ENCODE data around the gene SBK2.
A peak's percentile ranks its signal among the peaks of the same experiment; 100 is the strongest.
"Not testable (repeated sequence)": the region's sequence is repeated elsewhere in the genome, so short reads cannot be mapped to it uniquely, and the experiment has no call there.

The SBK2 gene

DNA sequence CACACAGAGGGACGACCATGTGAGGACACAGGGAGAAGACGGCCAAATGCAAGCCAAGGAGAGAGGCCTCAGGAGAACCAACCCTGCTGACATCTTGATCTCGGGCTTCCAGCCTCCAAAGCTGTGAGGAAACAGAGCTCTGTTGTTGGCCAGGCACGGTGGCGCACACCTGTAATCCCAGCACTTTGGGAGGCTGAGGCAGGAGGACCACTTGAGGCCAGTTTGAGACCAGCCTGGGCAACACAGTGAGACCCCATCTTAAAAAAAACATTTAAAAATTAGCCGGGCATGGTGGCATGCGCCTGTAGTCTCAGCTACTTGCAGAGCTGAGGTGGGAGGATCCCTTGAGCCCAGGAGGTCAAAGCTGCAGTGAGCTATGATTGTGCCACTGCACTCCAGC lies 2.7 kb downstream of the SBK2 start:
- not testable (repeated sequence) for DNase-seq

DNA sequence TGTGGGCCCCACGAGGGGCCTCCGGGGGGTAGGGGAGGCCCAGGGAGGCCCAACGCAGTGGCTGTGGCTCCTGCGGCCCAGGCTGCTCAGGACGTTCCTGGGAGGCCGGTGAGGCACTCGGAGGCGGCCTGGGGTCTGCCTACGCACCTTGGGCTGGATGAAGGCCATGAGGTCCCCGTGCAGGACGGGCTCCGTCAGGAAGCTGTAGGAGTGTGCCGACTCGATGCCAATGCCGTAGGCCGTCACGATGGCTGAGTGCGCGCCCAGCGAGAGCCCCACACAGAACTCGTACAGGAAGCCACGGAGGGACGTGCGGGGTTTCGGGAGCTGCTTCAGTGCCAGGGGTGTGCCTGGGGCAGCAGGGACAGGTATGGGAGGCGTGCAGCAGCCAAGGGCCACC lies 5.9 kb downstream of the SBK2 start:
- no peak for DNase-seq

- DNase-seq = no peak
These were observed 7.2 kb downstream of the SBK2 start for GRCh38 chr19:55529636-55530234.

DNA sequence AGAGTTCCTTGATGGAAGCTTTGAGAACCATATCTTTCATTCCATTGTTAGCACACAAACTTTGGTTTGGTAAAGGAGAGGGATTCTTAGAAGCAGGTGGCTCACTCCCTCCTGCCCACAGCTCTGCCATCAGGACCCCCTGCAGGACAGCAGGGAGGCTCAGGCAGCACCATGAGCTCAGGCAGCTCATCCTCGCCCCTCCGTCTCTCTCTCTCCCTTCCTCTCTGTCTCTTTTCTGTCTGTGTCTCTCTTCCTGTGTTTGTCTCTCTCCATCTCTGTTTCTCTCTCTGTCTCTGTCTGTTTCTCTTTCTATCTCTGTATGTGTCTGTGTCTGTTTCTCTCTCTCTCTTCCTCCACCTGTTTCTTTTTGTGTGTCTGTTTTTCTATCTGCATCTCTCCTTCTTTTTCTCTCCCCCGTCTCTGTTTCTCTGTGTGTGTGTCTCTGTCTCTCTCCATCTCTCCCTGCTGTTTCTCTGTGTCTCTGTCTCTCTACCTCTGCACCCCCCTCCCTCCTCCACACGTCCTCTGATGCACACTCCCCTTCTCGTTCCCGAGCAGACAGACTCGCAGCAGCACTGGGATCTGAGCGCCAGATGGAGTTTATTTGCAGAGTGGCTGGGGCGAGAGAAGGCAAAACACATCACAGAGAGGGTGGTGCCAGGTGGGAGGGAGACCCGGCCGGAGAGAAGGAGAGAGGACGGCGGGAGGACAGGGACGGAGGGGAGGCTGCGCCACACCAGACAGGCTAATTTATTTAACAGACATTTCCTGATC lies 8.7 kb downstream of the SBK2 start:
- DNase-seq = no peak

DNA sequence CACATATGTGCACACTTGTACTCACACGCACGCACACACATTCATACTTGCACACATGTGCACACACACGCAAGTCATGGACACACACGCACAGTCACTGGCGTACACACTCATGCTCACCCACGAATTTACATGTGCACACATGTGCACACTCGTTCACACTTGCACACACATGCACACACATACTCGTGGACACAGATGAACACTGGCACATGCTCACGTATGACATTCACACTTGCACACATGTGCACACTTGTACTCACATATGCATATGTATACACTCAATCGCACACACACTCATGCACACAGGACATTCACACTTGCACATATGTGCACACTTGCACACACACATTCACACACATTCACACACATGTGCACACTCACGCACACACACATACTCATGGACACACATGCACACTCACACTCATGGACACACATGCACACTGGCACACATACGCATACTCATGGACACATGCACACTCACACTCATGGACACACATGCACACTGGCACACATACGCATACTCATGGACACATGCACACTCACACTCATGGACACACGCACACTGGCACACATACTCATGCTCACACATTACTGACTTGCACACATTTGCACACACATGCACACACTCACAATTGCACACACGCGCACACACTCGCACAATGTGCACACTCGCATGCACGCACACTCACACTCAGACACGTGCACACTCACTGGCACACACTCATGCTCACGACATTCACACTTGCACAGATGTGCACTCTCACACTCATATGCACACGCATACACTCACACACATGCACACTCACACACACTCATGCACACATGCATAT lies 9.5 kb downstream of the SBK2 start:
- DNase-seq = no peak

DNA sequence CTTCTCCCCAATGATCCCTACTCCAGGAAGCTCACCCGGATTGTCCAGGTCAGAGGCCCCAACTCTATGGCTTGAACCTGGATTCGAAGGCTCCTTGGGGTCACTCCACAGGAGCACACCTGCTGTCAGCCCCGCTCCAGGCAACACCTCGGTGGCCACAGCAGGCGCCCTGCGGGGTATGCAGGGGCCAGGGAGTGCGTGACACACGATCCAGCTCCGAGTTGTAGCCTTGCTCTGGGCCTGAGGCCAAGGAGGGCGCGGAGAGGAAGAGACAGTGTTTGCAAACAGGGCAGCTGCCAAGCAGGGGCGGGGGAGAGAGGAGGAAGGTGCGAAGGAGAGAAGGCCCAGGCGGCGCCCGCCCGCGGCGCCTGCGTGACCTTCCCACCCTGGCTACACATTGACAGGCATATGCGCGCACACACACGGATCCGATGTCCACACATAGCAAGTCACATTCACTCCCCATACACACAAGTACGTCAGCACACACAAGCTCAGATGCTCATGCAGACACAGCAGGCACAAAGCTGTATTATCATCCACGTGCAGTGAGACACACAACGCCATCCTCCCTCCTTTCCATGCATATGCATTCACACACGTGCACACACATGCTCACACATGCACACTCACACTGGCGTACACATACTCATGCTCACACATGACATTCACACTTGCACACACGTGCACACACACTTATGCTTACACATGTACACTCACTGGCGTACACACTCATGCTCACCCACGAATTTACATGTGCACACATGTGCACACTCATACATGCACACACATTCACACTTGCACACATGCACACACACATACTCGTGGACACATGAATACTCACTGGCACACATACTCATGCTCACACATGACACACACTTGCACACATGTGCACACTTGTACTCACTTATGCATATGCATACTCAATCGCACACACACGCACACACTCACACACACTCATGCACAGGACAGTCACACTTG lies 10.4 kb downstream of the SBK2 start:
- peak; percentile 62 for DNase-seq

DNA sequence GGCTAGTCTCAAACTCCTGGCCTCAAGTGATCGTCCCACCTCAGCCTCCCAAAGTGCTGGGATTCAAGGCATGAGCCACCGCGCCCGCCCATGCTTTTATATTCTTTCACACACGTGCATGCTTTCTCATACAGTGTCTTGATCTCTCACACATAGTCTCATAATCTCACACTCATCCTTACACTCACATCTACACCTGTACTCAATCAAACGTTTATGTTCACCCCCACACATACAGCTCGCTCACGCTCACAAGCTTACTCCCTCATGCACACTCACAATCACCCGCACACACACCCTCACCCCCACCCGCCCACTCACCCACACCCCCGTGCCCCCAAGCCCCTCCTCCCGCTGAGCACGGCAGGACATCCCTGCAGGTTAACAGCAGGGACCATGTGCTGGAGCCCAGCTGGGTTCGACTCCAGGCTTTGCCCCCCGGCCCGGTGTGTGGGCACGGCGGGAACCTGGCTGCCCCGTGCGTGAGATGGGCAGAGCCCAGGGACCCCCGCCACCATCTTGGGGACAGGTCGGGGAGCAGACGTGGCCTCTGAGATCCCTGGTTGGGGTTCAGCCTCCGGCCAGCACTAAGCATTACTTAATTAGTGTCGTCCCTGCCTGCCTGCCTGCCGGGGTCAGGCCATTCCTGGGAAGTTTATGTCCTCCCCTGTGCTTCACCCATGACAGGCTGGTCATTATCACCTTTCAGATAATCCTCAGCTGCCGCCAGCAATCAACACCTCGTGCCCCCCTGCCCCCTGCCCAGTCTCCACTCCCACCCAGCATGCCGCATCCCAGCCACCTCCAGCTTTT lies 11.4 kb downstream of the SBK2 start:
- DNase-seq = no peak

DNA sequence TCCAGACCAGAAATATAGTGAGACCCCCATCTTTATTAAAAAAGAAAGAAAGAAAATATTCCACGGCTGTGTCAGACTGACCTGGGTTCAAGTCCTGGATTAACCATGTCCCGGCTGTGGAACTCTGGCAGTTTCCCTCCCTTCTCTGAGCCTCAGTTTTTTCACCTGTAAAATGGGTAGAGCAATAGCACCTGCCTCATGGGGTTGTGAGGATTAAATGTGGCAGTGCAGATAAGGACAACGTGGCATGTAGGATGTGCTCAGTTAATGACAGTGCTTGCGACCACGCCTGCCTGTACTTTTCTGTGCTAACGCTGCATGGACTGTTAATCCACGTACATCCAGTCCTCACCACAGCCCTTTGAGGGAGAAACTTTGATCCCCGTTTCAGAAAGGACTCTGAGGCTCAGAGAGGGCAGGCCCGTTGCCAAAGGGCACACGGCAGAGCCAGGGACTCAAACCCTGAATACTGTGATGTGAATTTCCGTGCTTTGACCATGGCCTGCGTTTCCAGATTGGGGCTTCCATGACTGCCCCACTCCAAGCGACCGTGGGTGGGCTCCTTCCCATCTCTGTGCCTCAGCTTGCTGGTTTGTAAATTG lies 16.1 kb downstream of the SBK2 start:
- DNase-seq = no peak

DNA sequence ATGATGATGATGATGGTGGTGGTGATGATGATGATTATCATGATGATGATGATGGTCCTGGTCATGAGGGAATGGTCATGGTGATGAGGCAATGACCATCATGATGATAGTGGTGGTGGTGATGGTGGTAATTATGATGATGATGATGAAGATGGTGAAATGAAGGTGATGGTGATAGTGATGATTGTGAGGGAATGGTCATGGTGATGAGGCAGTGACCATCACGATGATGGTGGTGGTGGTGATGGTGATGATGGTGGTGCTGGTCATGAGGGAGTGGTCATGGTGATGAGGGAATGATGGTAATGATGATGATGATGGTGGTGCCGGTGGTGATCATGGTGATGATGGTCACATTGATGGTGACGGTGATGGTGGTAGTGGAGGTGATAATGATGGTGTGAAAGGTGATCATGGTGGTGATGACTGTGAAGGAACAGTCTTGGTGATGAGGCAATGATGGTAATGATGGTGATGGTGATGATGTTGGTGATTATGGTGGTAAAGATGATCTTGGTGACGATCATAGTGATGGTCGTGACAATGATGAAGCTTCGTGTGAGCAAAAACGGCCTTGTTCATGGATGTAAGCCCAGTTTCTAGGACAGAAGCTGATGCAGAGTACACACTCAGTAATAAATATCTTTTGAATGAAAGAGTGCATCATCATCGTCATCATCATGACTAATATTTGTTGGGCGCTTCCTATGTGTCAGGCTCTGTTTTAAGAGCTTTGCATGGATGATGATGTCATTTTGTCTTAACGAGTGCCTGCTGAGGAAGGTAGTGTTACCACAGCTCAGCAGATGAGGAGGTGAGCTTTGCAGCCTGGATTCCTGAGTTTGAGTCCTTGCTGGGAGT lies 17.3 kb downstream of the SBK2 start:
- no peak for DNase-seq

- peak; percentile 97 for DNase-seq
These were observed 19.9 kb downstream of the SBK2 start for GRCh38 chr19:55516878-55517620.

- no peak for DNase-seq
These were observed 28.8 kb downstream of the SBK2 start for GRCh38 chr19:55508120-55508519.

DNA sequence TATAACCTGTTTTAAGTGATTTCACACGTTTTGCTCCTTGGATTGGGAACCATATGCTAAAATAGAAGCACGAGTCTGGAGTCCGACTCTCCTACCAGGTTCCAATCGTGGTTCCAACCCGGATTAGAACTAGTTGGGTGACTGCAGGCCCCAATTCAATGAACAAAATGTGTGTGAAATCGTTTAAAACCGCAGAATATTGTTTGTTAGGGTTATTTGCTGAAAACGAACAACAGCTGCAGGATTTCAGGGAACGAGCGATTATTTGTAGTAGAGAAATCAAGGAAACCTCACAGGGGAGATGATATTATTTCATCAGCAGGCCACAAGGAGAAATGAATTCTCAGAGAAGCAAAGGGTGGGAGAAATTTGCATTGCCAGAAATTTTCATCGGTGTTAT lies 32.0 kb downstream of the SBK2 start:
- DNase-seq = no peak

- no peak for DNase-seq
These were observed 32.7 kb downstream of the SBK2 start for GRCh38 chr19:55504252-55504603.

DNA sequence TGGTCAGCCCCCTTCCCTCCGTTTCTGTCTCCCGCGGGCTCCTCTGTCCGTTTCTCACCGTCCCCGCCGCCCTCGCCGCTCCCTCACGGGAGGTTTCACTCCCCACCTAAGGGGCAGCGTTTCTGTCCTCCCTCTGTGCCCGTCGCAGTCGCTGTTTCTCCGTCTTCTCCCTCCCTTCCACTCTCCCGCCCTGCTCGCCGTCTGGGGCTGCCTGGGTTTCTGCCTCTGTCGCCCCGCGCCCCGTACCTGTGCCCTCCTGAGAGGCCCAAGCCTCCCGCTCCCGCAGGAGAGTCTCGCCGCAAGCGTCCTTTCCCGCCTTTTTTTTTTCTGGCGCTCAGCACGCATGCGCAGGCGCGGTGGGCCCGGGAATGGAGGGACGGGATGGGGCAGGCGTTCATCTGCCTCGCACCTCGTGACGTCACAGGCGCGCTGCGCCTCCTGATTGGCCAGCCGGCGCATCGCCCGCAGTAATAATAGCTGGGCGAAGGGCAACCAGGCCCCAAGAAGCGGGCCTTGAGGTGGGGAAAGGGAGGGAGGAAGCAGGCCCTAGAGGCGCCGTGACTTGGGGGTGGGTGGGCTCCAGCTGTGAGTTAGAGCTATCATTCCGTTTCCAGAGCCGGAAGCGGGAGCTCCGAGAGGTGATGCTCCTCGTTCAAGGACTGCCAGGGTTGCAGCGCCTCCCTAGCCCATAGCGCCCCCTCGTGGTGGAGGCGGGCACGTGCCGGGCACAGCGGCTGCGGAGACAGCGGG lies 33.3 kb downstream of the SBK2 start:
- DNase-seq = peak; percentile 95

- no peak for DNase-seq
These were observed 33.8 kb downstream of the SBK2 start for GRCh38 chr19:55503157-55503501.

DNA sequence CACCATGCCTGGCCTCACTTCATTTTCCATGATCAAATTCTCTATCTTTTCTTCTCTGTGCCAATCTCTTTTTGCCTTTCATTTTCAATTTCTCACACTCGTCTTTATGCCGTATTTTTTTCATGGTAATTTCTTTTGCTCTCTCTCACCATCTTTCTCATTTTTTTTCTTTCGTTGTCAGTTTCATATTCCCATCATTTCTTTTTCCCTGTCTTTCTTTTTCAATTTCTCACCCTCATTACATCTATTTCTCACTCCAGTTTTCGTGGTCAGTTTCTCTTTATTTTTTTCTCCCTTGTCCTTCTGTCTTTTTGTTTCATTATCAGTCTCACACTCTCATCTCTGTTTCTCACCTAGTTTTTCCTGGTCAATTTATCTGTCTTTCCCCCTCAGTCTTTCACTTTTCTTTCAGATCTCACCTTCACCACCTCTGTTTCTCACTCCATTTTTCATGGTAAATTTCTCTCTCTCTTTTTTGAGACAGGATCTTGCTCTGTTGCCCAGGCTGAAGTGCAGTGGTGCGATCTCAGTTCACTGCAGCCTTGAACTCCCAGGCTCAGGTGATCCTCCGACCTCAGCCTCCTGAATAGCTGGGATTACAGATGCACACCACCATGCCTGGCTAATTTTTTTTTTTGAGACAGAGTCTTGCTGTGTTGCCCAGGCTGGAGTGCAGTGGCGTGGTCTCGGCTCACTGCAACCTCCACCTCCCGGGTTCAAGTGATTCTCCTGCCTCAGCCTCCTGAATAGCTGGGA lies 34.6 kb downstream of the SBK2 start:
- DNase-seq = no peak

DNA sequence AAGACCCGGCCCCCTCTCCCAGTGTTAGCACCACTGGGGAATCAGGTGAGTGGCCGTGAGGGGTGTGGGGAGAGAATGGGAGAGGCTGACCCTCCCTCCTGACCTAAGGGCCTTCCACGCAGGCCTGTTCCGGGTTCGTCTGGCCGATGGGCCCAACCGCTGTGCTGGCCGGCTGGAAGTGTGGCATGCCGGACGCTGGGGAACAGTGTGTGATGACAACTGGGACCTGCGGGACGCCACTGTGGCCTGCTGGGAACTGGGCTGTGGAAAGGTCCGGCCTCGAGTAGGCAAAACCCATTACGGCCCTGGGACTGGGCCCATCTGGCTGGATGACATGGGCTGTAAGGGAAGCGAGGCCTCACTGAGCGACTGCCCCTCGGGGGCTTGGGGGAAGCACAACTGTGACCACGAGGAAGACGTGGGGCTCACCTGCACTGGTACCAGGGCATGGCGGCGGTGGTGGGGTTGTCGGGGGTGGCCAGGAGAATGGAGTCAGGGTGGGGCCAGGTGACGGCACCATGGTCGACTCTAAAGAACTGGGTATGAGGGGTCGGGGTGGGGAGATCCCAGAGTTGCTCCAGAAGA lies 36.5 kb downstream of the SBK2 start:
- DNase-seq = no peak
